ENCODE measurements around the gene CBFA2T2. TPM values are rescaled to one million over a fixed set of nuclear protein-coding genes. Genes with fewer than 3 reads are reported as not detected.
"Not testable (repeated sequence)": the region's sequence is repeated elsewhere in the genome, so short reads cannot be mapped to it uniquely, and the experiment has no call there.

The CBFA2T2 gene
- total RNA-seq, 2 experiments from 2014 or later = 19.2 to 20.3 TPM

- peaks cover 8% of the 10 kb centered on the region for H3K4me1 Mint-ChIP-seq
- ChIA-PET CTCF (interaction anchor here (0.6 kb wide), 1 partner anchor 92 kb away, joined by 3 read pairs; no protein-coding TSS in a partner anchor), POLR2A (no interaction called here)
- H3K9me3 Mint-ChIP-seq = no peaks in the 10 kb centered on the region
- H3K4me3 Mint-ChIP-seq = no peak overlapping the region
- H3K36me3 Mint-ChIP-seq (ENCODE audit: low read depth) = peaks cover 31% of the 10 kb centered on the region
- DNase-seq = no peak
- no peaks in the 10 kb centered on the region for H3K27me3 Mint-ChIP-seq
- no peak overlapping the region for H3K27ac Mint-ChIP-seq
Measured at GRCh38 chr20:33609504-33609903, 119.6 kb downstream of the CBFA2T2 start.

GRCh38 chr20:33611106-33611505 lies 121.2 kb downstream of the CBFA2T2 start:
- Mint-ChIP-seq H3K36me3 (ENCODE audit: low read depth) (peaks cover 31% of the 10 kb centered on the region), H3K4me1 (peaks cover 7% of the 10 kb centered on the region), H3K9me3 (no peaks in the 10 kb centered on the region), H3K27me3 (no peaks in the 10 kb centered on the region), H3K27ac (no peak overlapping the region), H3K4me3 (no peak overlapping the region)
- POLR2A ChIA-PET = no interaction called here
- no peak for DNase-seq
- CTCF ChIA-PET = no interaction called here

GRCh38 chr20:33612001-33612400 lies 122.1 kb downstream of the CBFA2T2 start:
- Mint-ChIP-seq H3K36me3 (ENCODE audit: low read depth) (peaks cover 32% of the 10 kb centered on the region), H3K9me3 (no peaks in the 10 kb centered on the region), H3K4me3 (no peak overlapping the region), H3K27me3 (no peaks in the 10 kb centered on the region), H3K4me1 (peaks cover 3% of the 10 kb centered on the region), H3K27ac (no peak overlapping the region)
- POLR2A ChIA-PET = no interaction called here
- DNase-seq = no peak
- CTCF ChIA-PET = no interaction called here

GRCh38 chr20:33621717-33622400 lies 132.0 kb downstream of the CBFA2T2 start:
- ChIA-PET POLR2A (no interaction called here), CTCF (interaction anchor here (0.6 kb wide), 1 partner anchor 507 kb away, joined by 3 read pairs; no protein-coding TSS in a partner anchor)
- Mint-ChIP-seq H3K27me3 (no peaks in the 10 kb centered on the region), H3K4me3 (no peak overlapping the region), H3K4me1 (peaks cover 13% of the 10 kb centered on the region), H3K27ac (no peak overlapping the region), H3K36me3 (ENCODE audit: low read depth) (peaks cover 34% of the 10 kb centered on the region), H3K9me3 (no peaks in the 10 kb centered on the region)
- DNase-seq = no peak

- H3K27me3 Mint-ChIP-seq = no peaks in the 10 kb centered on the region
- no peak for DNase-seq
- H3K36me3 Mint-ChIP-seq (ENCODE audit: low read depth) = peaks cover 39% of the 10 kb centered on the region
- no peak overlapping the region for H3K4me3 Mint-ChIP-seq
- H3K4me1 Mint-ChIP-seq = peaks cover 13% of the 10 kb centered on the region
- no peaks in the 10 kb centered on the region for H3K9me3 Mint-ChIP-seq
- ChIA-PET CTCF (interaction anchor here (0.6 kb wide), 1 partner anchor 506 kb away, joined by 3 read pairs; no protein-coding TSS in a partner anchor), POLR2A (no interaction called here)
- H3K27ac Mint-ChIP-seq = no peak overlapping the region
Measured at GRCh38 chr20:33622705-33623365, 132.9 kb downstream of the CBFA2T2 start.

GRCh38 chr20:33624399-33624798 lies 134.5 kb downstream of the CBFA2T2 start:
- H3K36me3 Mint-ChIP-seq (ENCODE audit: low read depth) = peaks cover 47% of the 10 kb centered on the region
- no peak overlapping the region for H3K4me3 Mint-ChIP-seq
- ChIA-PET CTCF (no interaction called here), POLR2A (no interaction called here)
- no peak for DNase-seq
- peak overlapping the region; percentile 36 for H3K27ac Mint-ChIP-seq
- no peaks in the 10 kb centered on the region for H3K9me3 Mint-ChIP-seq
- no peaks in the 10 kb centered on the region for H3K27me3 Mint-ChIP-seq
- H3K4me1 Mint-ChIP-seq = peaks cover 13% of the 10 kb centered on the region

GRCh38 chr20:33626190-33626589 lies 136.3 kb downstream of the CBFA2T2 start:
- Mint-ChIP-seq H3K36me3 (ENCODE audit: low read depth) (peaks cover 59% of the 10 kb centered on the region), H3K4me1 (peaks cover 13% of the 10 kb centered on the region), H3K9me3 (no peaks in the 10 kb centered on the region), H3K4me3 (no peak overlapping the region), H3K27me3 (no peaks in the 10 kb centered on the region), H3K27ac (no peak overlapping the region)
- ChIA-PET POLR2A (no interaction called here), CTCF (interaction anchor here (0.6 kb wide), 1 partner anchor 105 kb away, joined by 3 read pairs; no protein-coding TSS in a partner anchor)
- DNase-seq = no peak

GRCh38 chr20:33627577-33628216 lies 137.8 kb downstream of the CBFA2T2 start:
- ChIA-PET POLR2A (no interaction called here), CTCF (no interaction called here)
- Mint-ChIP-seq H3K27ac (no peak overlapping the region), H3K4me3 (no peak overlapping the region), H3K27me3 (no peaks in the 10 kb centered on the region), H3K9me3 (no peaks in the 10 kb centered on the region), H3K4me1 (peaks cover 13% of the 10 kb centered on the region), H3K36me3 (ENCODE audit: low read depth) (peaks cover 59% of the 10 kb centered on the region)
- DNase-seq = no peak

- POLR2A ChIA-PET = no interaction called here
- no peak overlapping the region for H3K27ac Mint-ChIP-seq
- CTCF ChIA-PET = no interaction called here
- peaks cover 15% of the 10 kb centered on the region for H3K4me1 Mint-ChIP-seq
- H3K36me3 Mint-ChIP-seq (ENCODE audit: low read depth) = peaks cover 54% of the 10 kb centered on the region
- no peaks in the 10 kb centered on the region for H3K27me3 Mint-ChIP-seq
- DNase-seq = no peak
- no peaks in the 10 kb centered on the region for H3K9me3 Mint-ChIP-seq
- no peak overlapping the region for H3K4me3 Mint-ChIP-seq
Measured at GRCh38 chr20:33629533-33629932, 139.6 kb downstream of the CBFA2T2 start.

- Mint-ChIP-seq H3K27ac (no peak overlapping the region), H3K4me3 (no peak overlapping the region), H3K9me3 (no peaks in the 10 kb centered on the region), H3K4me1 (peaks cover 13% of the 10 kb centered on the region), H3K36me3 (ENCODE audit: low read depth) (peaks cover 53% of the 10 kb centered on the region), H3K27me3 (no peaks in the 10 kb centered on the region)
- ChIA-PET CTCF (interaction anchor here (1.2 kb wide), 1 partner anchor 115 kb away, joined by 4 read pairs; no protein-coding TSS in a partner anchor), POLR2A (no interaction called here)
- DNase-seq = no peak
Measured at GRCh38 chr20:33629979-33630378, 140.1 kb downstream of the CBFA2T2 start.

GRCh38 chr20:33630507-33630906 lies 140.6 kb downstream of the CBFA2T2 start:
- Mint-ChIP-seq H3K9me3 (no peaks in the 10 kb centered on the region), H3K36me3 (ENCODE audit: low read depth) (peaks cover 48% of the 10 kb centered on the region), H3K4me3 (no peak overlapping the region), H3K4me1 (peaks cover 11% of the 10 kb centered on the region), H3K27me3 (no peaks in the 10 kb centered on the region), H3K27ac (no peak overlapping the region)
- DNase-seq = no peak
- ChIA-PET POLR2A (no interaction called here), CTCF (interaction anchor here (1.2 kb wide), 1 partner anchor 116 kb away, joined by 4 read pairs; no protein-coding TSS in a partner anchor)

- H3K27me3 Mint-ChIP-seq, CTCF ChIA-PET, H3K27ac Mint-ChIP-seq, DNase-seq, H3K4me3 Mint-ChIP-seq, H3K9me3 Mint-ChIP-seq: not testable (repeated sequence)
- Mint-ChIP-seq H3K36me3 (ENCODE audit: low read depth) (peaks cover 41% of the 10 kb centered on the region), H3K4me1 (peaks cover 11% of the 10 kb centered on the region)
- POLR2A ChIA-PET = interaction anchor here (0.6 kb wide), 1 partner anchor 239 kb away, joined by 3 read pairs; no protein-coding TSS in a partner anchor
Measured at GRCh38 chr20:33631910-33632309, 142.0 kb downstream of the CBFA2T2 start.

- POLR2A ChIA-PET = no interaction called here
- no peaks in the 10 kb centered on the region for H3K9me3 Mint-ChIP-seq
- CTCF ChIA-PET = interaction anchor here (0.9 kb wide), 1 partner anchor 114 kb away, joined by 3 read pairs; no protein-coding TSS in a partner anchor
Measured at GRCh38 chr20:33635341-33635740, 145.4 kb downstream of the CBFA2T2 start.

More at GRCh38 chr20:33635341-33635740, 145.4 kb downstream of the CBFA2T2 start:
- Mint-ChIP-seq H3K4me3 (no peak overlapping the region), H3K36me3 (ENCODE audit: low read depth) (peaks cover 40% of the 10 kb centered on the region), H3K4me1 (peaks cover 15% of the 10 kb centered on the region), H3K27me3 (no peaks in the 10 kb centered on the region), H3K27ac (no peak overlapping the region)
- DNase-seq = no peak

Measured in activated CD4-positive, alpha-beta memory T cell treated with anti-CD3 and anti-CD28 coated beads, Interleukin-2, amount 10 ng/mL, durations not matched to agents 7 days and 5 days (primary cell).